Measurements from ENCODE around the gene MYH9.
A peak's percentile ranks its signal among the peaks of the same experiment; 100 is the strongest.

MYH9 gene

GRCh38 chr22:36239401-36240171 lies 148.2 kb downstream of the MYH9 start, which contains the start of gene APOL2:
TSS of gene APOL2 (minus strand) at chr22:36239527. CDS start at chr22:36233162, 6,365 bp downstream.
- DNase-seq, result peak; percentile 83

GRCh38 chr22:36239150-36239400 lies 148.7 kb downstream of the MYH9 start:
- no peak for DNase-seq

- DNase-seq, result no peak
Observed at GRCh38 chr22:36238373-36239149, 149.2 kb downstream of the MYH9 start.

- no peak for DNase-seq
Observed at GRCh38 chr22:36237462-36238372, 150.1 kb downstream of the MYH9 start.

- DNase-seq, result no peak
Observed at GRCh38 chr22:36236388-36237319, 151.1 kb downstream of the MYH9 start.

- DNase-seq, result no peak
Observed at GRCh38 chr22:36235585-36235984, 152.2 kb downstream of the MYH9 start.

- DNase-seq, result no peak
Observed at GRCh38 chr22:36234919-36235318, 152.8 kb downstream of the MYH9 start.

- DNase-seq, result no peak
Observed at GRCh38 chr22:36234213-36234612, 153.6 kb downstream of the MYH9 start.

- DNase-seq, result no peak
Observed at GRCh38 chr22:36233796-36234195, 154.0 kb downstream of the MYH9 start.

GRCh38 chr22:36232715-36233401 lies 154.9 kb downstream of the MYH9 start:
- DNase-seq, result no peak

Data from activated CD8-positive, alpha-beta memory T cell treated with anti-CD3 and anti-CD28 coated beads, Interleukin-2, amount 50 U/mL, for 4 hours (primary cell).